Endothelial cell of umbilical vein (primary cell): ENCODE results near the gene ZDHHC14.

Source experiments
- EZH2 ChIP-seq: IDR thresholded peaks from 2 replicates; pipeline ENCODE4 v1.6.1; 2012; ENCODE audit warnings: borderline replicate concordance, low read depth, mild to moderate bottlenecking, moderate library complexity, low read length, inconsistent platforms; ENCODE audit not compliant: severe bottlenecking
- POLR2A ChIP-seq: IDR thresholded peaks from 2 replicates; pipeline ENCODE4 v1.6.1; 2012; ENCODE audit warnings: low read depth, mild to moderate bottlenecking, control low read depth, low read length

- TF ChIP-seq POLR2A (no peak), EZH2 (no peak)
Measured at GRCh38 chr6:157552081-157552747, 171.2 kb downstream of the ZDHHC14 start.
